Type B pancreatic cell (in vitro differentiated cells): ENCODE results near the gene MEGF6. TPM values are rescaled to one million over a fixed set of nuclear protein-coding genes. Genes with fewer than 3 reads are reported as not detected.

Experiments used
- DNase-seq: peaks from one replicate; pipeline ENCODE4 v3.0.0; 2021; ENCODE audit warnings: mixed read lengths; ENCODE audit not compliant: unreplicated experiment; ENCODE audit errors: extremely low spot score
- H3K27ac Mint-ChIP-seq: 2 replicates; pipeline ENCODE4 v1.8.0; 2021; ENCODE audit warnings: mild to moderate bottlenecking, mixed read lengths
- H3K27me3 Mint-ChIP-seq: 2 replicates; pipeline ENCODE4 v1.8.0; 2021; ENCODE audit warnings: mixed read lengths
- H3K36me3 Mint-ChIP-seq: 2 replicates; pipeline ENCODE4 v1.8.0; 2021; ENCODE audit warnings: mixed read lengths
- H3K4me1 Mint-ChIP-seq: one replicate; pipeline ENCODE4 v1.8.0; 2021; ENCODE audit warnings: mixed read lengths; ENCODE audit not compliant: unreplicated experiment
- H3K4me3 Mint-ChIP-seq: 2 replicates; pipeline ENCODE4 v1.8.0; 2021; ENCODE audit warnings: mild to moderate bottlenecking, mixed read lengths
- H3K9me3 Mint-ChIP-seq: 2 replicates; pipeline ENCODE4 v1.8.0; 2021; ENCODE audit warnings: mixed read lengths
- total RNA-seq: library from RNA; stranded (reverse); gene quantifications from 2 replicates; pipeline ENCODE4 v1.2.1, GENCODE V29; 2021; ENCODE audit warnings: low replicate concordance
- TF ChIP-seq, protein P1 (sequence below): fragments of 200-600 bp; sonication (generic); conservative IDR thresholded peaks from 2 replicates; pipeline ENCODE4 v1.5.0; 2021; ENCODE audit warnings: antibody characterized with exemption, mild to moderate bottlenecking

Gene MEGF6
- total RNA-seq, 1 donor from 2014 or later = 61.7 TPM

DNA sequence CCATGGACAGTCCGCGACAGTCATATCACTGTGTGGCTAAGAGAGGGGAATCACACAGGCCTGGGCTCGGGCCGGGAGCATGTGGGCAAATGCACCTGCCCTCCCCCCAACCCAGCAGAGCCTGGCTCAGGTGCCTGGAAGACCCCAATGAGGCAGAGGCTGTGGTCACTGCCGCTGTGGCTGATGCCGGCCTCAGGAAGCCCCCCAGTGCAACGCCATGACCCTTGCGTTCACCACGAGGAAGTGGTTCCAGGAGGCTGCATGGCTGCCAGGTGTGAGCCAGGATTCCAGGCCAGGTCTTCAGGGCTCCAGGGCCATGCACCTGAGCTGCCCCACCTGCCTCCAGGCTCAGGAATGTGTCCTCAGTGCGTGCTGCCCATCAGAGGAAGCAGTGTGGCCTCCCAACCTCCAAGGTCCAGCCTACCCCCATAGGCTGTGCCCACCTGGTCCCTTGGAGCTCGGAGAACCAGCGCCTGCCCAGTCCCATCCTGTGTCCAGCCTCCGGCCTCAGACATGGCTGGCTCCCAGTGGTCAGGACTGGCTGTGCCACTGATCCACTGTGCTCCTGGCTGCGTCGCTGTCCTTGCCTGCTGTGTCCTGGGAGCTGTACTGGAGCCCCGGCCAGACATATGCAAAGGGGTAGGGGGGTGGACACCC, 148.8 kb downstream of the MEGF6 start:
- Mint-ChIP-seq H3K36me3 (no peaks in the 10 kb centered on the region), H3K27ac (no peak overlapping the region), H3K27me3 (no peaks in the 10 kb centered on the region), H3K4me1 (peaks cover 26% of the 10 kb centered on the region), H3K4me3 (no peak overlapping the region), H3K9me3 (no peaks in the 10 kb centered on the region)
- DNase-seq = no peak
- TF ChIP-seq, protein P1, sequence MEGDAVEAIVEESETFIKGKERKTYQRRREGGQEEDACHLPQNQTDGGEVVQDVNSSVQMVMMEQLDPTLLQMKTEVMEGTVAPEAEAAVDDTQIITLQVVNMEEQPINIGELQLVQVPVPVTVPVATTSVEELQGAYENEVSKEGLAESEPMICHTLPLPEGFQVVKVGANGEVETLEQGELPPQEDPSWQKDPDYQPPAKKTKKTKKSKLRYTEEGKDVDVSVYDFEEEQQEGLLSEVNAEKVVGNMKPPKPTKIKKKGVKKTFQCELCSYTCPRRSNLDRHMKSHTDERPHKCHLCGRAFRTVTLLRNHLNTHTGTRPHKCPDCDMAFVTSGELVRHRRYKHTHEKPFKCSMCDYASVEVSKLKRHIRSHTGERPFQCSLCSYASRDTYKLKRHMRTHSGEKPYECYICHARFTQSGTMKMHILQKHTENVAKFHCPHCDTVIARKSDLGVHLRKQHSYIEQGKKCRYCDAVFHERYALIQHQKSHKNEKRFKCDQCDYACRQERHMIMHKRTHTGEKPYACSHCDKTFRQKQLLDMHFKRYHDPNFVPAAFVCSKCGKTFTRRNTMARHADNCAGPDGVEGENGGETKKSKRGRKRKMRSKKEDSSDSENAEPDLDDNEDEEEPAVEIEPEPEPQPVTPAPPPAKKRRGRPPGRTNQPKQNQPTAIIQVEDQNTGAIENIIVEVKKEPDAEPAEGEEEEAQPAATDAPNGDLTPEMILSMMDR = no peak

DNA sequence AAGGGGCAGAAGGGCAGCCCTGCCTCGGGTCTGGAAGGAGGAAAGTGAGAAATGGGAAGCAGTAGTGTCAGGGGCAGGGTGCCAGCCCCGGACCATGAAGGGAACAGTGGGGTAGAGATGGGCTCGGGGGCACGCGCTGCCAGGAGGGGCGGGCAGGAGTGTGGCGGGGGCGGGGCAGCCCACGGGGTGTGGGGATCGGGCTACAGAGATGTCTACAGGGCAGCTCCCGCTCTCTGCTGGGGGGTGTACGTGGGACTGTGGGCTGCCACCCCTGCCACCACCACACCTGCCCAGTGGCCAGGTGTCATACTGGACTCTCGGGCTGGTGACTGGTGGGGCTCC, 149.4 kb downstream of the MEGF6 start:
- no peak for DNase-seq
- Mint-ChIP-seq H3K9me3 (no peaks in the 10 kb centered on the region), H3K36me3 (no peaks in the 10 kb centered on the region), H3K4me1 (peaks cover 32% of the 10 kb centered on the region), H3K4me3 (no peak overlapping the region), H3K27me3 (no peaks in the 10 kb centered on the region), H3K27ac (no peak overlapping the region)
- TF ChIP-seq, protein P1 = no peak

DNA sequence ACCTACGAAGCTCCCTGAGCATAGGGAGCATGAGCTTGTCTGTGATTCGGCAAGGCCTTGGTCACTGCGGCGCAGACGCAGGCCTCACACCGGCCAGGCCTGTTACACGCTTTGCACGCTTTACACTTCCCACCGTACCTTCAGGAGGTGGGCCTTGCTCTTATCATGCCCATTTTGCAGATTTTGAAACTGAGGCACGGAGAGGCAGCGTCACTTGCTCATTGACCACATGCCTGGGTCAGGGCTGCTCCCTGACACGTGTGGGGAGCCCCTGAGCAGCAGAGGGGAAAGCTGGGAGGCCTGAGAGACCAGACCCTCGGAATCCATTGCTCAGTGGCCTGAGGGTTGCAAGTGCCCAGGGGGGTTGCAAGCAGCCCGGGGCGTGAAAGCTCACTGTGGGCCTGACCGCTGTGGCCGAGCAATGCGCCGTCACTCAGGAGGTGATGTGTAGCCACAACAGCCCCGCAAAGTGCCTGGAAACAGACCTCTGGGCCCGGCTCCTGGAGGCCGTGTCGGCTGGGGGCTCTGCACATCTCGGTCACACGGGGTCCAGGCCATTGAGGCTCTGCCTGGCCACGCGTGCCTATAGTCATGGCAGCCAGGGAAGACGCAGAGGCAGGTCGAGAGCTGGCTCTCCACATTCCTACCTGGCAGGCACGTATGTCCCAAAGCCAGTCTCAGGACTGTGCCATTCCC, 149.9 kb downstream of the MEGF6 start:
- H3K9me3 Mint-ChIP-seq = no peaks in the 10 kb centered on the region
- H3K27me3 Mint-ChIP-seq = no peaks in the 10 kb centered on the region
- H3K36me3 Mint-ChIP-seq = no peaks in the 10 kb centered on the region
- H3K27ac Mint-ChIP-seq = no peak overlapping the region
- DNase-seq = no peak
- H3K4me3 Mint-ChIP-seq = no peak overlapping the region
- TF ChIP-seq, protein P1 = no peak
- peaks cover 33% of the 10 kb centered on the region for H3K4me1 Mint-ChIP-seq

DNA sequence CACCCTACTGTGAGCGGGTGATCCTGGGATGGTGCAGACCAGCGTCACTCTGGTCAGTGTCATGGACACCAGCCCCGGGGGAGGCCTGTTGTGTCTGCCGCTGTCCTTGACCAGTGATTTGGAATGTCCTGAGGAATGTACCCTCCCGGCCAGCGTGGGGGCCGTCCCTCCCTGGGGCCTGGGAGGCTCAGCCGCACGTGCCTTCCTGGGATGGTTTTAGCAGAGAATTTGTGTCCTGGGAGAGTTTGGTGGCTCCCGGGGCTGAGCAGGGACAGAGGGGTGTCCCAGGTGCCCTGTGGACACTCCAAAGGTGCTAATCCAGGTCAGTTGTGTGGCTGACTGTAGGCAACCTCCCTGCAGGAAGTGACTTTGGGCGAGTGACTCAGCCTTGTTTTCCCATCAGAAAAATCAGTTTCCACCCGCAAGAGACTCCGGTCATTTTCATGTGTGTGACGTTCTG, 150.6 kb downstream of the MEGF6 start:
- H3K4me3 Mint-ChIP-seq = no peak overlapping the region
- peaks cover 33% of the 10 kb centered on the region for H3K4me1 Mint-ChIP-seq
- no peaks in the 10 kb centered on the region for H3K27me3 Mint-ChIP-seq
- peak overlapping the region; percentile 88 for H3K27ac Mint-ChIP-seq
- no peaks in the 10 kb centered on the region for H3K9me3 Mint-ChIP-seq
- no peak for DNase-seq
- H3K36me3 Mint-ChIP-seq = no peaks in the 10 kb centered on the region
- TF ChIP-seq, protein P1 = no peak

DNA sequence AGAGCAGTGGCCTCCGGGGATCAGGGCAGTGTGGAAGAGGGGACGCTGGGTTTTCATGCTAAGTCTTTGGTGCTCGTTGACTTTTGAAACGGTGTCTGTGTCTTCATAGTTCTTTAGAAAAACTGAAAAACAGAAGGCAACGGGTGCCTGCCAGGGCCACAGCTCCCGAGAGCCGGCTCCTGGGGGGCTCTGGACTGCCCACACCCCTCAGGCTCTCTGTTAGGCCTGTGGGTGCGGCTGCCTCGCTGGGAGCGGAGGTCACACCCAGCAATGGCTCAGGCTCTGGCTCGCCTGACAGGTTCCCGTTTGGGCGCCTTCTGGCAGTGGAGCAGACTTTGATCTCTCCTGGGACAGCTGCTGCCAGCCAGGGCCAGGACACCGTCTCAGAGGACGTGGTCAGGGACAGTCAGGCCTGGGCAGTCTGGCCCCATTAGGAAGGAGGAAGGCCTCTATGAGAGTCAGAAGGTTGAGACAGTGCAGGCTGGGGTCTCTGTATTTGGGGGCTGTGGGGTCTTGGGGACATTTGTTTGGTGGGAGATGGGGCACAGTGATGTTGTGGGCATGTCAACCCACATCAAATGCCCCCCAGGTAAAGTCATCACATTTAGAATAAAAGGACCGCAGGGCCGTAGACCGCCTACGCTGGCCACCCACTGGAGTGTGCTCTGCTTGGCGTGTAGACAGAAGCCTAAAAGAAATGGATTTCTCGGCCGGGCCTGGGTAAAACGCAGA, 151.2 kb downstream of the MEGF6 start:
- Mint-ChIP-seq H3K27me3 (no peaks in the 10 kb centered on the region), H3K36me3 (no peaks in the 10 kb centered on the region), H3K27ac (peak overlapping the region; percentile 88), H3K9me3 (no peaks in the 10 kb centered on the region), H3K4me3 (peak overlapping the region; percentile 84), H3K4me1 (peaks cover 33% of the 10 kb centered on the region)
- DNase-seq = no peak
- TF ChIP-seq, protein P1 = no peak
